ENCODE measurements around the gene AQP7.
"Not testable (repeated sequence)": the region's sequence is repeated elsewhere in the genome, so short reads cannot be mapped to it uniquely, and the experiment has no call there.

Gene AQP7

DNA sequence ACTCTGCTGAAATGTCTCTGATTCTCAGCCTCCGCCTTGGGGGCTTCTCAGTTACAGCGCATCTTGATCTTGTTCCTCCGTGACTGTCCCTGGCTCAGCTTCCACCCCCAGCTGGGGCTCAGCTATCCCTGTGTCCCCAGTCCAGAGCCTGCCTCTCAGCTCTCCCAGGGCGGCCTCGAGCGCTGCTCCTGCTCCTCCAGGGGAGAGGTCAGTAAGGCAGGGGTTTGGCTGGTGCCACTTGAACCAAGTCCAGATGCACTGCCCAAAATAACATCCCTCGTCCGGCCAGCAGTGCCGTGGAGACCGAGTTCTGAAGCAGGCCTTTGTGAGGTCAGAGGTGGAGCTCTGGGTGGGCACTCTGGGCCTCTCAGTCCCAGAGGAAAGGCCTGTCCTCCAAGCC is at the start of gene AQP7:
Gene AQP7, minus strand, starts transcription at position 198 of the 400 bp plus-strand sequence. CDS start 1,306 bp downstream, outside the sequence.
- not testable (repeated sequence) for DNase-seq

GRCh38 chr9:33450621-33451146 is 48.3 kb upstream of the AQP7 start:
- no peak for DNase-seq

DNA sequence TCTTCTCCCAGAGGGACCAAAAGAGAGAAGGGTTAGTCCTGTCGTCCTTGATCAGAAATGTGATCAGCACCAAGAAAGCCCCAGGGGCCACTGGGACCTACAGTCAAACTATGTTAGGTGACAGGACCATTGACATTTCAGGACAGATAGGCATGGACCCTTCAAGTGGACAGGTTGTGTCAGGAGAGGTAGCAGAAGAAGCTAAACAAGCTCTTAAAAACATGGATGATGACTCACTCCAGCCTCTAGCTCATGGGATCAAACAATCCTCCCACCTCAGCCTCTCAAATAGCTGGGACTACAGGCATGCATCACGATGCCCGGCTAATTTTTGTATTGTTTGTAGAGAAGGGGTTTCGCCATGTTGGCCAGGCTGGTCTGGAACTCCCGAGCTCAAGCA is 47.3 kb upstream of the AQP7 start:
- DNase-seq, result no peak

- DNase-seq, result peak; percentile 31
Measured at GRCh38 chr9:33447799-33448553, 45.6 kb upstream of the AQP7 start.

DNA sequence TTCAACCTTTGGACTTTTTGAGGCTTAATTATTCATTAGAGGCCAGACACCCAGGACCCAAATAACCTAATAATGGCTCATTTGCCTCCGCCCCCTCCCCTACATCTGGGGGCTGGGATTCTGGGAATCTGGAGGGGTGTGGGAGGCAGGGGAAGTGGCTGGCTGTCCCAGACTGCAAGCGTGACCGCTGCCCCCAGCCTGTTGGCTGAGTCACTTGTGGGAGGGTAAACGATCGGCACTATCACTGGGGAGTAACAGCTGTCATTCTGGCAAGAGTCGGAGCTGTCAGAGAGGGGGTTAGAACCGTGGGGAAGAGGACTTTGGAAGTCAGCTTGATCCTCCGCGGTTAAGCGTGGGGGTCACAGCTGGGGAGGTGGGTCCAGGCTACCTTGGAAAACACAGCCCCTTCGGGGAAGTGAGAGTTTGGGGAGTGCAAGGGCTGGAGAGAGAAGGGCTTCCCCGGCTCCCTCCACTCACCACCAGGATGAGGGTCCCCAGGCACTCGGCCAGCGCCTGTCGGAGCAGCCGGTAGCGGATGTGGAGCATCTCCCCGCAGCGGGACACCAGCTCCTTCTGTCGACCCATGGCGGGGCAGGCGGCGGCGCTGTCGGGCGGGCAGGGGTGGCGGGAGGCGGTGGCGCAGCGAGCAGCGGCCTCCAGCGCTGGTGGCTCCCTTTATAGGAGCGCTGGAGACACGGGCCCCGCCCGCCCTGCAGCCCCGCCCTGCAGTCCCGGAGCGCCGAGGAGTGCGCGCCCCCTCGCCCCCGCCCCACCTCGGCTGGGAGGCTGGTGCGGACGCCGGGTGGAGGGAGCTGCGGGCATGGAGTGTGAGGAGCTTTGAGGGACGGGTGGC is 44.8 kb upstream of the AQP7 start, which contains the start of gene AQP3:
Gene AQP3, minus strand, starts transcription at position 648 of the 853 bp plus-strand sequence. Its CDS starts 63 bp downstream, at position 585.
- DNase-seq, result peak; percentile 81

DNA sequence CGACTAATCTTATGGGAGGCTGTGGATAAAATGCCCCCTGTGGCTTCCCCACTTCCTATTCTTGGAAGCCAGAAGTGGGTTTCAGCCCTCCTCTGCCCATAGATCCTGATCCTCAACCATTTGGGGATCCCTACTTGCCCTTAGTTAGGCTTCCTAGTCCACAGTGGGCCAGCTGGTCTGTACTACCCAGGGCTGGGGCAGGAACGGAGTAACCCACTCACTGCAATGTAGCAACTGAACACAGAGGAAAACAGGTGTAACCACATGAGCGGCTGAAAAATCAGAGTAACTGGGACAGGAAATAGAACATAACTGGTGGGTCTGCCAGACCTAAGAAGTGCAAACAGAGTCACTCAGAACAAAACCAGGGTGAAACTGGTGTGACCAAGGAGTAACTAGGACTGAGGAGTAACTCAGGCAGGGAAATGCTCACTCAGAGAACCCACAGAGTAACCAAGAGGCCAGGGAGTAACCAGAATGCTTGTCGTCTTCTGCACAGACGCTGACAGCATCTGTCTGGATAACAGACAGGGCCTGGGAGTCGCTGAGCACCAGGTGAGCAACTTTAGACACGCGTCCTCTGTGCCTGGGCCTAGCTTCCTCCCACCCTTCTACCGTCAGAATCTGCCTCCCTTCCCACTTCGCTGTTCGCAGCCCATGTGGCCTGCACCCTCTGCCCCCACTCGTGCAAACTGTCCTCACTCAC is 44.0 kb upstream of the AQP7 start:
- peak; percentile 63 for DNase-seq

DNA sequence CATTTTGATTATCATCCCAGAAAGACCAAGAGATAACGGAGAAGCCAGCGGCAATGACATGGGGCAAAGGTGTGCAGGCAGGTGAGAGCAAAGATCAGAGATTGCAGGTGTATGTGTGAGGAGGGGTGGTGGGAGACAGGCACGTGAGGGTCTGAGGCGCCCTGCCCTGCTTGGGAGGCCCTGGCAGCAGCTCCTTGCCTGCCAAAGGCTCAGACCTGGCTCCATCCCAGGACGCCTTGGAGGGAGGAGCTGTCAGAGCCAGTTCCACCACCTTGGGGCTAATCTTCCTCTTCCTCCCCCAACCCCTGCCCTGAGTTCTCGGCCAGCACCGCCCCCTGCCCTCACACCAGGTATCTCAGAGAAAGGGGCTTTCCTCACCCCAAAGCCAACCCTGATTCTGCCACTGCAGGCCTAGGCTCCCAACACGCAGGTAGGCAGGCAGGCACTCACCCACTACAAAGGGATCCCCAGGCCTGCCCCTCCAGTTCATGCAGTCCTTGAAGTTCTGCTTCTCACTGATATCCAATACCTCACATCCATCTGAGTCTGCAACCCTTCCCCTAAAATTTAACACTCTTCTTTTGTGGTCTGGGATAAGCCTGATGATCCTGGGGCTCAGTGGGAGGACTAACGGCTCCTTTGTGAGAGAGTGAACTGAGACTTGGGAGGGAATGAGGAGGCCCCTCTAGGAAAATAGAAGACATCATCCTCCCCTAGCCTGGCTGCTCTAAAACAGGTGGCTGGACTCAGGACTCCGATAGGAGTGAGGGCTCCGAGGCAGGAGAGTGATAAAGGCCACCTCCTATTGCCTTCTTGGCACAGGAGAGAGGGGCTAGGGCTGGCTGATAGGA is 43.2 kb upstream of the AQP7 start:
- DNase-seq, result peak; percentile 45

- no peak for DNase-seq
Measured at GRCh38 chr9:33443464-33444154, 41.2 kb upstream of the AQP7 start.

DNA sequence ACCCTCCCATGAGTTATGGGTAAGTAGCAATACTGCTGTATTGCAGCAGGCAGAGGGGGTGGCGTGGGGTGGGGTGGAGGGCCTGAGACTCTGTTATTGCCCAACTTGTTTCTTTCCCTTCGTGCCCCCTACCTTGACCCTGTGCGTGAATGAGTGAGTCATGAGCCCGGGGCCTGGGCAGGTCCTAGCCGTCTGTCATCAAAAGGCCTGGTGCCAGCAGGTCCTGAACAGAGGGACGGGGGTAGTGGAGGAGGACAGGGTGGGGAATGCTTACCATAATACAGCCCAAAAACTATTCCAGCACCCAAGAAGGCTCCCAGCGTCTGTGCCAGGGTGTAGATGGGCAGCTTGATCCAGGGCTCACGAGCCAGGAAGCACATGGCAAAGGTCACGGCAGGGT is 40.7 kb upstream of the AQP7 start:
- no peak for DNase-seq

DNA sequence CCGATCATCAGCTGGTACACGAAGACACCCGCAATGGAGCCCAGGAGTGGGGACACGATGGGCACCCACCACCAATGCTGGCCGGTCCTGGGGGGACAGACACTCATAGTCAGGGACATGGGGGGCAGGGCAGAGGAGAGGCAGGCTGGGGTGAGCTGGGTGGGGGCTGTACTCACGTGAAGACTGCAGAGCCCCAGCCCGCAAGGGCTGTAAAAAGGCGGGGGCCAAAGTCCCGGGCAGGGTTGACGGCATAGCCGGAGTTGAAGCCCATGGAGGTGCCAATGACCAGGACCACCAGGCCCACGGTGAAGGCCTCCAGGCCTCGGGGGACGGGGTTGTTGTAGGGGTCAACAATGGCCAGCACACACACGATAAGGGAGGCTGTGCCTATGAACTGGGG is 39.8 kb upstream of the AQP7 start:
- DNase-seq, result no peak

DNA sequence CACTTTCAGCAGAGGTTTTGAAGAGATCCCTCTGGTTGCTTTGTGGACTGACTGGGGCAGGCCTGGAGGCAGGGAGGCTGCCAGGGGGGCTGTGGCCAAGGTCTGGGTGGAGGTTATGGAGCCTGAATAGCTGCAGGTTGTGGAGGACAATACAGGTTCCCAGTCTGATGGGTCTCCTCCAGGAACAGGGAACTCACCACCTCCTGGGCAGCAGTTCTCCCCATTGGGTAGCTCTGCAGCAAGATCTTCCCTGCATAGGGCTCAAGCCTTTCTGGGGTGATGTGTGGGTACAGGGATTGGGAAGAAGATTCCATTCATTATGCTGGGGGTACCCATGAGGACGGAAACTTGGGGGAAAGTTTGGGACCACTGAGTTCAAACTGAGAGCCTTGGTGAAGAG is 38.2 kb upstream of the AQP7 start:
- no peak for DNase-seq

- no peak for DNase-seq
Measured at GRCh38 chr9:33440204-33440603, 37.8 kb upstream of the AQP7 start.

GRCh38 chr9:33439731-33440130 is 37.4 kb upstream of the AQP7 start:
- DNase-seq, result no peak

DNA sequence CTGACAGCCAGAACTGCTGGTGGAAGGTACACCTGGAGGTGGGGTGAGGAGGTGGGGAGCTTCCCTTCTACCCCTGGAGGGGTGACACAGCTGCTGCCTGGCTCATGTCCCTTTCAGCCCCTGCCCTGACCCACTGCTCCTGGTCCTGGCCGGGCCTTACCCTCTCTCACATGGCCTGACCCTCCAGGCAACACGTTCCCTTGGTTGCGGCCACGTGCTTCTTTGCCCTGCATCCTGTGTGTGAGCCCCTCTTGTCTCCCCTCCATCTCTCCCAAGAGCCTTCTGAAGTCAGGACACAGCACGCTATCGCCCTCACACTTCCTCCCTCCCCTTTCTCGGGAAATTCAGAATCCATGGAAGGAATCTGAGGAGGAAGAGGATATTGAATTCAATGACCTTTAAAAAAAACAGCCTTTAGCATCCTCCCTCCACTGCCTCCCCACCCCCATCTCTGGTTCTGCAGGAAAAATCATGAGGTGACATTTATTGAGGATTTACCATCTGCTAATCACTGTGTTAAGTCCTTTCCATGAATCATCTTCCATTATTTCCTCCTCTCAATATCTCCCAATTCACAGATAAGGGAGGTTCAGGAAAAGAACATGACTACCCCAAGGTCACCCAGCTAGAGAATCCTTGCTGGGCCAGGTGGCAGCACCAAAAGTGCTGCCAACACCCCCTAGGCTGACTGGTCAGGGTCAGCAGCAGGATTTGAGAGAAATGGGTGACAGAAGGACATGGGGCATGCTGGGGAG is 36.7 kb upstream of the AQP7 start:
- no peak for DNase-seq

GRCh38 chr9:33437898-33438297 is 35.5 kb upstream of the AQP7 start:
- DNase-seq, result no peak

DNA sequence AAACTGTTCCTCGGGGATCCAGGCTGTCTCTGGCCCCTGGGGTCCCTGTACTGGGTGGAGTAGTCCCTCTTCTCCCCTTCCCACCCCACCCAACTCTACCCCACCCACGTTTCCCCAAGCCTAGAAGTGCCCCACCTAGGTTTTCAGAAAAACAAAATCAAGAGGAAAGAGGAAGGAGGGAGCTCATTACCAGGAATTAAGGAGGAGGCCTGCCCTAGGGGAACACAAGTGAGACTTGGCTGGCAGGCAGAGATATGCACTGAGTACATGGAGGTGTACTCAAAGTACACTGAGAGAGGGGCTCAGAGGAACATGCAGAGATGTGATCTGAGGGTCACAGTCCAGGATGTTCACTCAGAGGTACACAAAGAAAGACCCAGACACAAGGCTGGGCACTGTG is 34.8 kb upstream of the AQP7 start:
- DNase-seq, result no peak

DNA sequence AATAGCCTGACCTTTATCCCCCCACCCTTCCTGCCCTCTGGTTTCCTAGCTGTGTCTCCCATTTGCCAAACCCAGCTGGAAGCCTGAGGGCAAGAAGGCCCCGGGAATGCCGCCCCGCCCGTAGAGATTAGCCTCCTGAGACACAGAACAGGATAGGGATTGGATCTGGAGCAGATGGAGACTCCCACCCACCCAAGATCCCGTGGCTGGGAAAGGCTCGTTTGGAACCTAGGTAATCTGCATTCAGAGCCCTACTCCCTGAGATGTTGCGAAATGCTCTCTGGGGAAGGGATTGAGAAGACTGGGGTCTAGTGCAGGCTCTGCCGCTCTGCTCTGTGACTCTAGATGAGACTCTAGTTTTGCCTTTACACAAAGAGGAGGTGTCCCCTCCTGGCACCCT is 34.1 kb upstream of the AQP7 start:
- no peak for DNase-seq

GRCh38 chr9:33435821-33436277 is 33.5 kb upstream of the AQP7 start:
- no peak for DNase-seq

DNA sequence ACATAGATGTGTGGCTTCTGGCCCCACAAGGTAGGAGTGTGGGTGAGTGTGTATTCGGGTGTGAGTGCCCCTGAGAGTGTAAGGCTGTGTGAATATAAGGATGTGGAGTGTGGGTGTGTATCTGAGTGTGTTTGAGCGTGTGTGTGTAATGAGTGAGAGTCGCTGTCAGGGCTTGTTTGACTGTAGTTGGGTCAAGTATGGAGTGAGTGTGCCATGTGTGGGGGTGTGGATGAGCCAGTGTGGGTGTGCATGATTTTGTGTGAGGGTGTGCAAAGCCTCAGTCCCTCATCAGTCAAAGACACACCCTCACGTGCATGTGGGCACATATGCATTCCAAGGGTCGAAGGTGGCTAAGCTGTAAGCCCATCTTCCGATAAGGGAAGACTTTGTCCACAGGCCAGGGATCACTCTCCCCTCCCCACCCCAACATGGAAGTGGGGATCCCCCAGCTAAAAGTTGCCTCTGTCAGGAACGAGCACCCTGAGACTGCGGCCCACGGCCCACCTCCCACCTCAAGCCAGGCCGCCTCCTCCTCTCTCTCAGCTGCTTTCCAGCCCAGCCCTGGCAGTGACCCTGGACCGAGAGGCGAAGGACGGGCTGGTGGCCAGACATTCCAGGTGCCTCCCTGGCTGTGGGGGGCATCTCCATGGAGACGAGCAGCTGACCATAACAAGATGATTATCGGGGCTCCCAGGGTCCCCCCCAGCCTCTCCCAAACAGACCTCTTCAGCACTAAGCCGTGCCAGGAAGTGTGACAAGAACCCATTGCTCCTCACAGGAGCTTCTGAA is 32.1 kb upstream of the AQP7 start:
- DNase-seq, result no peak

DNA sequence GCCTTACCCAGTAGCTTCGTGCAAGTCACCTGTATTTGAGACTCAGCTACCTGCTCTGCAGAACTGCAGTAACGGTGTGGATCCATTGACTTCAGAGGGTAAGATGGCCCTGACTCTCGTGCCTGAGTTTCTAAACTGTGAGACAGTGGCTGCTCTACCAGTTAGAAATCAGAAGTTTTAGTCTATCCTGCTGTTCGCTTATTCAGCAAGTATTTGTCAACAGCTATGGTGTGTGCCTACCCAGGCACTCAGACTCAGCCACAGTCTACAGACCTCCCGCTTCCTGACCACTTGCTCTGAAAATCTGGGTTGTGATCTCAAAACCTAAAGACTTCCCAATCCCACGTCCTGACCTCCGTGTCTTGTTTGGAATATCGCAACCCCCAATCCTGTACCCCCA is 31.5 kb upstream of the AQP7 start:
- no peak for DNase-seq

Measured in activated T-cell treated with anti-CD3 and anti-CD28 coated beads, Interleukin-2, amount 50 U/mL, for 1 hour (primary cell).